ENCODE results near the gene CDC14A. TPM values are rescaled to one million over a fixed set of nuclear protein-coding genes. Genes with fewer than 3 reads are reported as not detected.

Gene CDC14A
- total and polyA plus RNA-seq, 2 of the 8 experiments (the other 6 are each of a cell fraction or from before 2014, with no cell fraction given) = 3.2 to 8.9 TPM

- TF ChIP-seq CHD7 (IDR thresholded peaks at IDR 0.05; ENCODE audit: insufficient replicate concordance, low read length) (no peak), SIN3A (conservative IDR thresholded peaks at IDR 0.05 in 1 of 2, IDR thresholded peaks at IDR 0.05 in 1 of 2; ENCODE audit: low read depth in 1 of 2, low read length in 2 of 2) (no peak), USF2 (IDR thresholded peaks at IDR 0.05; ENCODE audit: low read length) (no peak), BCL11A (IDR thresholded peaks at IDR 0.05; ENCODE audit: low read depth in 2 of 2, low read length in 2 of 2) (no peak), CTCF (IDR thresholded peaks at IDR 0.05; ENCODE audit: control extremely low read depth in 1 of 3, insufficient read depth in 1 of 3, low read depth in 1 of 3, low read length in 3 of 3) (no peak), BACH1 (IDR thresholded peaks at IDR 0.05; ENCODE audit: low read length) (no peak), ZNF274 (IDR thresholded peaks at IDR 0.05; ENCODE audit: borderline replicate concordance, extremely low read depth, low read length) (no peak)
Measured at GRCh38 chr1:100511058-100511457, 158.8 kb downstream of the CDC14A start (continued).

Measured in H1 (cell line).